Mesenteric fat pad (tissue), 1 donor: ENCODE measurements around the gene SMIM38. TPM values are rescaled to one million over a fixed set of nuclear protein-coding genes. Genes with fewer than 3 reads are reported as not detected.
A peak's percentile ranks its signal among the peaks of the same experiment; 100 is the strongest.

Experiments
- DNase-seq: peaks from one replicate; pipeline ENCODE4 v3.0.0-alpha.2; 2020; ENCODE audit warnings: low spot score
- total RNA-seq: library from RNA; stranded (reverse); fragmentation: NEBNext Ultra II Directional; extraction: Animal tissue kit (Norgen Biotek cat#: 25700); gene quantifications from one replicate; pipeline ENCODE4 v1.2.1, GENCODE V29; 2021
- donor health status: DM: yes; HTN: yes; CAD: no.

SMIM38 gene
- total RNA-seq, 1 donor from 2014 or later = 0.29 TPM

DNA sequence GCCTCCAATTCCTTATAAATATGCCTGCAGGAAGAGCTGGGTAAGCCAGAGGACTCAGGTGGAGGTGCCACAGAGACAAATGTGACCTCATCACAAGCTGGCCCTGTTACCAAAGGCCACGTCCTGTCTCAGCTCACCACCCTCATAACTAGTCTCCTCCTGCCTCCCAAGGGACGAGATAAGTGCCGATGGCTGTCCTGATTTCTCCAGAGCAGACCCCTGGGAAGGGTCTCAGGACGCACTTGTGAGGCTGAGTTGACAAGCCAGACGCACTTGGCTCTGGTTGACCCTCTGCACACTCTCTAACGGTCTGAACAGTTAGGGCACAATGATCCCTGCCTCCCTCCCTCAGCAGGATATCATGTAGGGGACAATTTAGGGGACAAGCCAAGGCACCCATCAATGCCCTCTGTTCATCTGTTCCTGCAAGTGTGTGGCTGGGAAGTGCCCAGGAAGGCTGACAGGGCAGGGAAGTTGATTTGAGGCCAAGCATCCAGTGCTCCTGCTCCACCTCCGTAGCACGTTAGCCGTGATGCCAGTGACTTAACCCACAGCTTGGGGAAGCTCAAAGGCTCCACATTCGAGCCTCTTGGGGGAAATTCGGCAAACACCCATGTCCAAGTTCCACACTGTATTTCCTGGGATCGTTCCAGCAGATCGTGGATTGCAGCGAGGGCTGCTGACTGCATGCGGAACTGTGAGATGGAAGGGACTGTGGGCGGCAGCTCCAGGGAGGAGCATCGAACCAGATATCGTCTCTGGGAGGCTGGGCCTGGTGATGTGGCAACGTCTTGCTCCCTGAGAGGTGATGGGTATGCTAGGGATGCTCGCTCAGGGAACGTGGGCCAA, 2.8 kb downstream of the SMIM38 start:
- peak; percentile 72 for DNase-seq

- DNase-seq = peak; percentile 53
Measured at GRCh38 chr11:69159150-69159852, 3.6 kb downstream of the SMIM38 start.

GRCh38 chr11:69160296-69161116, 4.8 kb downstream of the SMIM38 start:
- peak; percentile 83 for DNase-seq

DNA sequence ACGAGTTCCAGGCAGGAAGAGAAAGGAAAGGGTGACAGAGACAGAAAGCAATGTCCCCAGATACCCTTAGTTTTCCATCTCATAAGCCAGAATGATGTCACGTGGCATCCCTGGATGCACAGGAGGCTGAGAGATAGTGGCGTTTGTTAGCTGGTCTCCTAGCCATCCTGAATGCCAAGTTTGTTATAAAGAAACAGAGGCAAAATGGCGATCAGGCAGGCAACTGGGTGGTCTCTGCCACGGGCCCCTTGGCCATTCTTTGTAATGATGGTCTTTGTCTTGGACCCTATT, 5.3 kb downstream of the SMIM38 start:
- no peak for DNase-seq

GRCh38 chr11:69162505-69162904, 6.8 kb downstream of the SMIM38 start:
- DNase-seq = no peak

DNA sequence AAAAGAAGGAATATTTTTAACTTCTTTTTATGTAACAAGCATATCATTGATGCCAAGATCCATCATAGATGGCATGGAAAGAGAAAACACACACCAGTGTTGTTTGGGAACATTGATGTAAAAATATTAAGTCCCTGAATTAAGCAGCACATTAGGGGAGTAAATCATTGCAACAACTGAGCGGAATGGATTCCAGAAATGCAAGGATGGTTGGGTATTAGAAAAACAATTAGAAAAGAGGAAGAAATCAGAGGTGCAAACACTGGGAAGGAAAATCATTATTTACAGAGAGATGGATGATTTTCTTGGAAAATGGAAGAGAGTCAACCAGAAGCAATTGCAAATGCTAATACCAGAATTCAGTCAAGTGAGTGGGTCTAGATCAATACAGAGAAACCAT, 8.1 kb downstream of the SMIM38 start:
- DNase-seq = no peak

GRCh38 chr11:69164824-69165223, 9.1 kb downstream of the SMIM38 start:
- DNase-seq = no peak

GRCh38 chr11:69165775-69166174, 10.0 kb downstream of the SMIM38 start:
- DNase-seq = peak; percentile 41

- DNase-seq = peak; percentile 84
Measured at GRCh38 chr11:69166218-69167115, 10.7 kb downstream of the SMIM38 start.

GRCh38 chr11:69167130-69167915, 11.6 kb downstream of the SMIM38 start:
- no peak for DNase-seq

DNA sequence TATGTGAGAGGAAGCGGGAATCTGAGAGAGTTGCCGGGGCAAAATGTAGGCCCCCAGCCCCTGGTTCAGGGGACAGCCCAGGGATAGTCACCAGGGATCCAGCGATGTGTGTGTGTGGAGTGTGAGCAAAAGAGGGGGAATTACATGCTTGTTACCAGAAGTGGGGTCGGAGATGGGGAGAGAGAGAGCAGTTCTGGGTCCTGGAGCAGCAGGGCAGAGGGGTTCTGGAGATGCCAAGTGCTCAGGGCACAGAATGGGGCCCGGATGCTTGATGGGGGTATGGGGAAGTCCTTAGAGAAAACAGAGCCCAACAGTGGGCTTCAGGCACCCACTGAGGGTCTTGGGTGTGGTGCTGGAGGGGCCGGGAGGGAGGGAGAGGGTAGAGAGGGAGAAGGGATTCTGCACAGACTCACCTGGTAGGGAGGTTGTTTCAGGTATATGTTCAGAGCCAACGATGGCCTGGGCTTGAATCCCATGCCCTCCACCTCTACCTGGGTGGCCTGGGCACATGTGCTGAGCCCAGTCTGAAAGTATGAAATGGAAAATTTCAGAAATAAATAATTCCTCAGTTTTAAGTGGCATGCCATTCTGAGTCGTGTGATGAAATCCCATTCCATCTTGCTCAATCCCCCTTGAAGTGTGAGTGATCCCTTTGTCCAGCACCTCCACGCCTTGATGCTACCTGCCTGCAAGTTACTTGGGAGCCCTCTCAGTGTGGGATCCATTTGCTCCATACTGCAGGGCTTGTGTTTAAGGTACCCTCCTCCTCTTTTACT, 12.4 kb downstream of the SMIM38 start:
- no peak for DNase-seq

- no peak for DNase-seq
Measured at GRCh38 chr11:69169479-69169878, 13.7 kb downstream of the SMIM38 start.

- no peak for DNase-seq
Measured at GRCh38 chr11:69170704-69171103, 15.0 kb downstream of the SMIM38 start.

GRCh38 chr11:69171476-69172240, 15.9 kb downstream of the SMIM38 start:
- no peak for DNase-seq

DNA sequence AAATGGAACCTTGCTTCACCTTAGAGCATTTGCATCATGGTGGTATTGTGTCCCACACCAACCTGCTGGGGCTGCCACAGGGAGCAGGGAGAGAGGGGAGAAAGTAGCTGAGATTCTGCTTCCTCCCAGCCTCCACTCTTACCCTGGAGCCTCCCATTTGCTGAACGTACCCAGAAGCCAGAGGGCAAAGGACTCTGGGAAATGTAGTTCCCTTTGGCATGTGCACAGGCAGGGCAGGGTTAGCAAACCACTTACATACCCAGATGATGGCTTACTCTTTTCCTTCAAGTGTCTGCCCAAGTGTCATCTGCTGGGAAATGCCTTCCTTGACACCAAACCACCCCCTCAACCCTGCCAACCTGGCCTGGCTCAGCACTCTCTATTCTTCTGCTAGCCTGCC, 16.9 kb downstream of the SMIM38 start:
- DNase-seq = no peak

DNA sequence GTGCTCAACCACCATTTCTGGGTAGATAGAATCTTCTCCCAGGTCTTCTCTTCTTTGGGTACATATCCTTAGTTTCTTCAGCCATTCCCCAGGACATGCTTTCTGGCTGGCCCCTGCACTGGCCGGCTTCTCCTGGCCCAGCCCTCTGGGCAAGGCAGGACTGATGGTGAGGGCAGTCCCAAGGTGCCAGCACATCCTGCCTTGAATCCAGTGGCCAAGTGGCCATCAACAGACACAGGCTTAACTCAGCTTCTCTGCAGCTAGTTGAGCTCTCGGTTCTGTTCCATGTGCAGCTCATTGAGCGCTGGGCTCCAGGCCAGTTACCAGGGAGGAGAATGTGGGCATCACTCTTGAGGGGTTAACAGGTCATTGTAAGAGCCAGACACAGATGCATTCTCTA, 17.6 kb downstream of the SMIM38 start:
- no peak for DNase-seq

DNA sequence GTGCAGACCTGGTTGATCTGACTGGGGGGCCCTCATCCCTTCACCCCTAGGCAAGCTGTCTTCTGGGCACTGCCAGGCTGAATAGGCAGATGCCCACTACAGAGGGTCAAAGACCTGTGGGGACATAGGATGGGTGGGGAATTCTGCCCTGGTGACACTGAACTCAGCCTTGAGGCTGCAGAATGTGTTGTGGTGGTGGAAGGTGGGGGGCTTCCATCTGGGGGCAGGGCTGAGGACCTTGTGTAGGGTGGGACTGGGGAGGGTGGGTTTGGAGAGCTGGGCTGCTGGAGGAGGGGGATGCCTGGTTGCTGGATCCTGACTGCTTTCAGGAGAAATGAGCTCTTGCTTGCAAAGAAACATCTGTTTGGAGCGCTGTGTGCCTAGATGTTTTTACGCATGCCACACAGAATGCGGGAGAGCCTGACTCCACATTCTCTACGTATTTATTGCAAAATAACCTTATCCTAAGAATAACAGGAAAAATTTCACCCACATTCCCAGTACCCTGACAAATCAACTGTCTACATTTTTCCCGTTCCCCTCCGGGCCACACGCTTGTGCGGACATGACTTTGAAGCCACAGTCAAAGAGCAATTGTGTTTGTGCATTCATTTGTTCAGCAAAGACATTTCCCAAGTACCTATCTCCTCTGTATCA, 18.3 kb downstream of the SMIM38 start:
- DNase-seq = no peak

GRCh38 chr11:69174841-69175240, 19.1 kb downstream of the SMIM38 start:
- DNase-seq = no peak
